Thoracic aorta (tissue), 2 donors: Measurements from ENCODE around the gene CDCA3. TPM values are rescaled to one million over a fixed set of nuclear protein-coding genes. Genes with fewer than 3 reads are reported as not detected.

Experiments used
- ATAC-seq: fragments of 150-250 bp; one replicate; pipeline ENCODE4 v1.8.0; 2017; ENCODE audit warnings: low read depth; ENCODE audit not compliant: insufficient number of reproducible peaks, low FRiP score
- DNase-seq: peaks from one replicate; pipeline ENCODE4 v3.0.0-alpha.2; 2020; ENCODE audit warnings: low spot score
- H3K27ac ChIP-seq, 2 donors: fragments of 200-600 bp; sonication (generic); 1 replicate in 1 of 2; 2 replicates in 1 of 2; pipeline ENCODE4 v1.5.1; 2016; ENCODE audit warnings: mild to moderate bottlenecking in 2 of 2, moderate library complexity in 2 of 2
- H3K27me3 ChIP-seq: fragments of 200-600 bp; sonication (generic); replicated peaks from 2 replicates; pipeline ENCODE4 v1.6.0; 2016; ENCODE audit warnings: mild to moderate bottlenecking; ENCODE audit not compliant: insufficient read depth
- H3K36me3 ChIP-seq: fragments of 200-600 bp; sonication (generic); one replicate; pipeline ENCODE4 v1.5.1; 2016
- H3K4me1 ChIP-seq, 2 donors: fragments of 200-600 bp; sonication (generic); 1 replicate in 1 of 2; 2 replicates in 1 of 2; pipeline versions ENCODE4 v1.5.1 to v1.6.0; 2016; ENCODE audit warnings: low read depth in 2 of 2, mild to moderate bottlenecking in 1 of 2; ENCODE audit not compliant: control insufficient read depth in 1 of 2
- H3K4me3 ChIP-seq: fragments of 200-600 bp; sonication (generic); 2 replicates; pipeline ENCODE4 v1.5.1; 2016; ENCODE audit warnings: mild to moderate bottlenecking
- H3K9me3 ChIP-seq: fragments of 200-600 bp; sonication (generic); 2 replicates; pipeline ENCODE4 v1.5.1; 2016
- total RNA-seq, 2 donors: library from RNA; depleted of rRNA; stranded (reverse); fragments of >200 nt; gene quantifications; one replicate each; pipeline versions ENCODE4 v1.1.0 to v1.2.3, GENCODE V29; 2016
- TF ChIP-seq, protein P1 (sequence below): fragments of 200-600 bp; sonication (generic); IDR thresholded peaks from one replicate; pipeline ENCODE4 v1.5.1; 2019; ENCODE audit warnings: antibody characterized with exemption

The CDCA3 gene
- total RNA-seq, 2 donors from 2014 or later = 1.8 to 1.9 TPM

DNA sequence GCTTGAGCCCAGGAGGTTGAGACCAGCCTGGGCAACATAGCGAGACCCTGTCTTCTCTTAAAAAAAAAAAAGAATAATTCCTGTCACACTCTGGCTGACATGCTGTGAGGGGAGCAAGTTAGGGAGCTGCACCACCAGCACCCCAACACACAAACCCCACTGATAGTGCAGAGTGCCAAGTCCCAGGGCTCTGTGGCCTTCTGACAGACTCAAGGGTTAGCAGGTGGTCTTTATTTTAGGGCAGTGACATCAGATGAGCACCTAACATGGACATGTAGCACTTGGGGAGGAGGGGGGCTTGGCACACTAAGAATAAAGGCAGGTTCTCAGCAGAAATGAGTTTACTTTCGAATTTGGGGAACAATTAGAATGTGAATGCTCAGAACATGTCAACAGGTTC is 7.7 kb upstream of the CDCA3 start:
- H3K4me1 ChIP-seq = peaks cover 0 to 6% of the 10 kb centered on the region in 2 donors
- H3K27me3 ChIP-seq = no peaks in the 10 kb centered on the region
- H3K36me3 ChIP-seq = peaks cover 83% of the 10 kb centered on the region
- no peaks in the 10 kb centered on the region for H3K9me3 ChIP-seq
- DNase-seq (no peak), ATAC-seq (no peak)
- no peak overlapping the region for H3K4me3 ChIP-seq
- TF ChIP-seq, protein P1, sequence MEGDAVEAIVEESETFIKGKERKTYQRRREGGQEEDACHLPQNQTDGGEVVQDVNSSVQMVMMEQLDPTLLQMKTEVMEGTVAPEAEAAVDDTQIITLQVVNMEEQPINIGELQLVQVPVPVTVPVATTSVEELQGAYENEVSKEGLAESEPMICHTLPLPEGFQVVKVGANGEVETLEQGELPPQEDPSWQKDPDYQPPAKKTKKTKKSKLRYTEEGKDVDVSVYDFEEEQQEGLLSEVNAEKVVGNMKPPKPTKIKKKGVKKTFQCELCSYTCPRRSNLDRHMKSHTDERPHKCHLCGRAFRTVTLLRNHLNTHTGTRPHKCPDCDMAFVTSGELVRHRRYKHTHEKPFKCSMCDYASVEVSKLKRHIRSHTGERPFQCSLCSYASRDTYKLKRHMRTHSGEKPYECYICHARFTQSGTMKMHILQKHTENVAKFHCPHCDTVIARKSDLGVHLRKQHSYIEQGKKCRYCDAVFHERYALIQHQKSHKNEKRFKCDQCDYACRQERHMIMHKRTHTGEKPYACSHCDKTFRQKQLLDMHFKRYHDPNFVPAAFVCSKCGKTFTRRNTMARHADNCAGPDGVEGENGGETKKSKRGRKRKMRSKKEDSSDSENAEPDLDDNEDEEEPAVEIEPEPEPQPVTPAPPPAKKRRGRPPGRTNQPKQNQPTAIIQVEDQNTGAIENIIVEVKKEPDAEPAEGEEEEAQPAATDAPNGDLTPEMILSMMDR = no peak
- no peak overlapping the region for H3K27ac ChIP-seq

DNA sequence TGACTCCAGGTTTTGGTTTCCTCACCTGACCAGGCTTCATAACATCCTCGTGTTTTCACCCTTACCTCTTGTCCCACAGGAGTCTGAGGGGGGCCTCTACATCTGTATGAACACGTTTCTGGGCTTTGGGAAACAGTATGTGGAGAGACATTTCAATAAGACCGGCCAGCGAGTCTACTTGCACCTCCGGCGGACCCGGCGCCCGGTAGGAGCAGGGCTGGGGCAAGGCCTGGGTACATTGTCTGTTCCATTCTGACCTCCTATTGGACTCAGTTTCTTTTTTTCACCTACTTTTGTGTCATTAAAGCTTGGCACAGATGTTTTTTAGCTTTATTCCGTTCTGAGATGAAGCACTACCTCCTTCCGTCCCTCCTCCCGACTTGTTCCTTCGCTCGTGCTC is 4.2 kb upstream of the CDCA3 start:
- DNase-seq (no peak), ATAC-seq (no peak)
- peaks cover 7 to 16% of the 10 kb centered on the region in 2 donors for H3K4me1 ChIP-seq
- TF ChIP-seq, protein P1 = no peak
- no peak overlapping the region for H3K4me3 ChIP-seq
- no peaks in the 10 kb centered on the region for H3K27me3 ChIP-seq
- no peaks in the 10 kb centered on the region for H3K9me3 ChIP-seq
- H3K27ac ChIP-seq = peak overlapping the region in 1 of 2 donors; percentile 15
- H3K36me3 ChIP-seq = peaks cover 50% of the 10 kb centered on the region

DNA sequence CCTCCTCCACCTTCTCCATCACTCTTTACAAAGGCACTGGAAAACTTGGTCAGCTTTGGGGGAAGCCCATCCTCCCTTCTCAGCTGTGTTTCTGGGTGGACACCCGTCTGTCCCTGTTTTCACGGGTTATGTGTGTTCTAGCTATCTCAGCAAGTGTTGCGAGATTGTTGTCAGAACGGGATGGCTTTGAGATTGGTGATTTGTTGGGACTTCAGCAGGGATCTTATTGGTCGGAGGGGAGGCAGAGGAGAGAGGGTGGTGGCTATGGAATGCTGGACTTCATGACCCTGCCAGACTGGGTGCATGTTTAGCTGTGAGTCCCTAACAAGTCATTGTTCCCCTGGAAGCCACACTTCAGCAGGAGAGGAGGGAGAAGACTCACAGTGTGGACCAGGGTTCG is 3.0 kb upstream of the CDCA3 start:
- no peak overlapping the region for H3K4me3 ChIP-seq

DNA sequence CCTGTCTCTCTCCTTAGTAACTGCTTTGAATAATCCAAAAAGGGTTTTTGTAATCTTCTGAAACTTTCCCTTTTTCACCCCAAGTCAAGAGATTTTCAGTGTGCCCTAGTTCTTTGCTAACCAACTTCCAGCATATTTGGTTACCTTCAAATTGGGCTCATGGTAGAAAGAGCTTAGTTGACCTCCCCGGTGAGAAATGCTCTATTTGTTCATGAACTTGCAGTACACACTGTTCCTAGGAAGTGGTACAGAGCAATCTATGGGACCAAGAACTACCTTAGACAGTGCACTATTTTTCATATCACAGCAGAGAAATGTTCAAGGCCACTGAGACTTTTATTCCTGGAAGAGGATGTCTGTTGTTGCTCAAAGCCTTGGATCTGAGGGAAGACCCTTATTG is 2.5 kb upstream of the CDCA3 start:
- ATAC-seq = no peak
- Histone ChIP-seq H3K9me3 (no peaks in the 10 kb centered on the region), H3K27me3 (no peaks in the 10 kb centered on the region), H3K27ac (peak overlapping the region; percentile 69 to 90), H3K36me3 (peaks cover 33% of the 10 kb centered on the region), H3K4me3 (no peak overlapping the region), H3K4me1 (peaks cover 7 to 16% of the 10 kb centered on the region in 2 donors)
- DNase-seq = no peak
- TF ChIP-seq, protein P1 = no peak

More for the DNA sequence above, 3.0 kb upstream of the CDCA3 start:
- no peak for DNase-seq
- Histone ChIP-seq H3K9me3 (no peaks in the 10 kb centered on the region), H3K36me3 (peaks cover 37% of the 10 kb centered on the region), H3K27me3 (no peaks in the 10 kb centered on the region), H3K4me1 (peaks cover 7 to 16% of the 10 kb centered on the region in 2 donors), H3K27ac (peak overlapping the region; percentile 69 to 90)
- TF ChIP-seq, protein P1 = no peak
- ATAC-seq = no peak

DNA sequence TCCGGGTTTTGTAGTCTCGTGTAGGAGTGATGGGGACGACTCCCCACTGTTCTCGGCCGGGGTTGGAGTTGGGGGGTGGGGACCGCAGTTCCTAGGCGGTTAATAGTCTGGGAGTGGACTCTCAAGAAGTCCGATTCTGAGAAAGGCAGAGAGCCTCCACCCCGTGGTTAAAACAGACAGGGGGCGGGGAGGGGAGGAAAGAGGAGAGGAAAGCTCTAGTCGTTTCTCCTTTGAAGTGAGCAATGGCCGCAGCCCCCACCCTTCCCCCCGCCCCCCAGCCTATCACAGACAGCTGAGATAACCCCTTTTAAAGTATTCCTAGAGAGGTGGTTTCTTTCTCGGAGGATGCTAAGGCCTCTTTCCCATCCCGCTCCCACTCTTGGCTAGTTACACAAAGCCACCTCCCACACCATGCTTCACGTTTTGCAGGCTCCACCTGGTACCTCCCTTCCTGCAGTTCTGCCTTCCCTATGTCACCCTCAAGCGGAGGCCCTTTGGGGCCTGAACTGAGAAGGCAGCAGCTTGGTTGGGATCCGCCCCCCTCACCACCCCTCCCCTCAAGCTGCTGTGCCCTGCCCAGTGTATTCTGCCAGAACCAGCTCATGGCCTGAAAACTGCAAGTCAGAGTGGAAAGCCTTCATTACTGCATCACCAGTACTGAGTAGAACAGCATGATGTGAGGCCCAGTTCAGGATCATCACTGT is 1.7 kb upstream of the CDCA3 start:
- peak overlapping the region; percentile 92 for H3K4me3 ChIP-seq
- H3K9me3 ChIP-seq = no peaks in the 10 kb centered on the region
- H3K27ac ChIP-seq = peak overlapping the region; percentile 69 to 90
- peaks cover 7 to 16% of the 10 kb centered on the region in 2 donors for H3K4me1 ChIP-seq
- ATAC-seq (no peak), DNase-seq (peak; percentile 33)
- no peaks in the 10 kb centered on the region for H3K27me3 ChIP-seq
- TF ChIP-seq, protein P1 = no peak
- H3K36me3 ChIP-seq = peaks cover 25% of the 10 kb centered on the region
